ENCODE results near the gene C14orf119. TPM values are rescaled to one million over a fixed set of nuclear protein-coding genes. Genes with fewer than 3 reads are reported as not detected.

C14orf119 gene
- total and polyA plus RNA-seq, 9 donors, result 13.8 to 55.6 (median 41.5) TPM

DNA sequence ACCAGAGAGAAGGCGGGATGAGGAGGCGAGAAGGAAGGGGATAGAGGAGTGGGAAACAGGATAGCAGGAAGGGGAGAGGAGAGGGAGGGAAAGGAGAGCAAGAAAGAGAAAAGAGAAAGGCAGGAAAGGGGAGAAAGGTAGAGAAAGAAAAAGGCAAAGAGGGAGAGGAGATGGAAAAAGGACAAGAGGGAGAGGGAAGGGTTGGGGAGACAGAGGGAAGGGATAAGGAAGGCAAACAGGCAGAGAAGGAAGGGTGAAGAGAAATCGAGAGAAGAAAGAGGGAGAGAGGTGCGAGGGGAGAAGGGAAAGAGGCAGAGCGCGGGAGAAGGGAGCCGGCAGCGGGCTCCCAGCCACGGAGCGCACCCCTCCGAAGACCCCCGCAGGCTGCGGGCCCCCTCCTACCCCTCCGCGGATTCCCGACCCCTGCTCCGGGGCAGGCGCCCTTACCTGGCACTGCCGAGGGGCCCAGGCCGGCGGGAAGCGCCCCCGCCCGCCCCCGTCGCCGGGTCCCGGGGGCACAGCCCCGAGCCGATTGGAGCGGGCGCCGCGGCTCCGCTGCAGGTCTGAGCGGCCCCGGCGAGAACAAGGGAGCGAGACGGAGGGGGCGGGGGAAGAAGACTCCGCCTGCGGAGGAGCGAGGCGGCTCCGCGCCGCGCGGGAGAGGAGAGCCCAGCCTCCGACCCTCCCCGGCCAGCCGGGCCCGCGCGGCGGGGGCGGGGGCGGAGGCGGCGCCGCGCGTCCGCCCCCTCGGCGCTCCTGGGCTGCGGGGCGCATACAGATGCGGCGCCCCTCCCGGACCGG lies 38.1 kb upstream of the C14orf119 start, which contains the start of gene CDH24:
TSS of gene CDH24 (minus strand) at position 565 of the 801 bp plus-strand sequence. CDS start 1,787 bp downstream, outside the sequence.
- no peaks in the 10 kb centered on the region for H3K36me3 ChIP-seq
- peak within 1 kb of the TSS; percentile 10 to 45 for H3K27ac ChIP-seq
- intact Hi-C loops (cut with DNase I), result loop anchor here in 3 of 4 donors (2.0 to 5.0 kb wide), 2 partner anchors 70 kb away; no protein-coding TSS in a partner anchor
- no peaks in the 10 kb centered on the region for H3K9me3 ChIP-seq
- peak within 1 kb of the TSS; percentile 54 for H3K4me3 ChIP-seq
- peak; percentile 73 to 86 (median 80) for DNase-seq
- WGBS, 3 donors, result 1 to 3% (median 2%) methylated on average over 33 to 73 of the region's 73 CpGs
- TF ChIP-seq POLR2A (IDR thresholded peaks at IDR 0.05), result no peak
- TF ChIP-seq EP300 (IDR thresholded peaks at IDR 0.05), result no peak
- TF ChIP-seq, protein P1, sequence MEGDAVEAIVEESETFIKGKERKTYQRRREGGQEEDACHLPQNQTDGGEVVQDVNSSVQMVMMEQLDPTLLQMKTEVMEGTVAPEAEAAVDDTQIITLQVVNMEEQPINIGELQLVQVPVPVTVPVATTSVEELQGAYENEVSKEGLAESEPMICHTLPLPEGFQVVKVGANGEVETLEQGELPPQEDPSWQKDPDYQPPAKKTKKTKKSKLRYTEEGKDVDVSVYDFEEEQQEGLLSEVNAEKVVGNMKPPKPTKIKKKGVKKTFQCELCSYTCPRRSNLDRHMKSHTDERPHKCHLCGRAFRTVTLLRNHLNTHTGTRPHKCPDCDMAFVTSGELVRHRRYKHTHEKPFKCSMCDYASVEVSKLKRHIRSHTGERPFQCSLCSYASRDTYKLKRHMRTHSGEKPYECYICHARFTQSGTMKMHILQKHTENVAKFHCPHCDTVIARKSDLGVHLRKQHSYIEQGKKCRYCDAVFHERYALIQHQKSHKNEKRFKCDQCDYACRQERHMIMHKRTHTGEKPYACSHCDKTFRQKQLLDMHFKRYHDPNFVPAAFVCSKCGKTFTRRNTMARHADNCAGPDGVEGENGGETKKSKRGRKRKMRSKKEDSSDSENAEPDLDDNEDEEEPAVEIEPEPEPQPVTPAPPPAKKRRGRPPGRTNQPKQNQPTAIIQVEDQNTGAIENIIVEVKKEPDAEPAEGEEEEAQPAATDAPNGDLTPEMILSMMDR (IDR thresholded peaks at IDR 0.05), result no peak
- no peaks in the 10 kb centered on the region for H3K27me3 ChIP-seq
- no peaks in the 10 kb centered on the region for H3K4me1 ChIP-seq (ENCODE audit: insufficient read depth)

DNA sequence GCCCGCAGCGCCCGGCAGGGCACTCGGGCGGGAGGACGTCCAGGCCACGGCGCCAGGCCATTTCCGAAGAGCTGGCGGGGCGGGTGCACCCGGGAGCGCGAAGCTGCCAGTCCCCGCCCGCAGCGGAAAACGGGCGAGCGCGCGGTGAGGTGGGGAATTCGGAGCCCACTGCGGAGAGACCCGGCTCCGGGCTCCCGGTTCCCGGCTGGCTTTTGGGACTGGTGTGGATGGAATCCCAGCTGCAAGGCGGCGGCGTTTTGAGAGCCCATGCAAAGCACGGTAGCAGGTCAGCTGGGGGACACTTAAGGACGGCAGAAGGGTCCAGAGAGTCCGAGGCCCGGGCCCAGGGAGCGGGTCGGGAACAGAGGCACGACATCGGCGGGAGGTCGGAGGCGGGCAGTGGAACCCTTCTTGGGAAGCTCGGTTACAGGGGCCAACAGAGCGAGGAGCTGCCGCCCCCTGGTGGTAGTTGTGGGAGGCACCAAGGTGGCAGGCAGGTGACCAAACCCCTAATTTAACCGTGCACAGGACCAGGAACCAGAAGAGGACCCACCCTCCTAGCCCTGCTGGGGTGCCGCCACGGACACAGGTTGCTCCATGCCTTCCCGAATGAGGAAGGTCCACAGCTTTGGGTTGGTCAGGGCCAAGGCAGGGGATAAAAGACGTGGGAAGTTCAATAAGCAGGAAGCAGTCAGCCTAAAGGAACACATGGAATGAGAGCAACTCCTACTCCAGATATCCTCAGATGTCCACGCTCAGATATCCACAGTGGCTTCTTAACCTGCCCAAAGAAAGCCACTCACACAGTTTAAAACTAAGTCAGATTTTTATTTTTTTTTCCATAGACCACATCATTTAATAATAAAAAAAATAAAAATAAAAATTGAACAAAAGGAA lies 37.3 kb upstream of the C14orf119 start:
- H3K27ac ChIP-seq, result peak overlapping the region; percentile 10 to 45
- TF ChIP-seq, protein P1 (IDR thresholded peaks at IDR 0.05), result peak; percentile 86 to 95 (median 94)
- no peak for TF ChIP-seq POLR2A (IDR thresholded peaks at IDR 0.05)
- intact Hi-C loops (cut with DNase I), result loop anchor here (2.0 to 5.0 kb wide), 3 partner anchors 71 to 73 kb away; no protein-coding TSS in a partner anchor
- peak; percentile 86 to 92 (median 90) for DNase-seq
- no peaks in the 10 kb centered on the region for H3K27me3 ChIP-seq
- H3K4me1 ChIP-seq (ENCODE audit: insufficient read depth), result no peaks in the 10 kb centered on the region
- 0 to 1% (median 1%) methylated on average over 34 to 51 of the region's 51 CpGs for WGBS, 3 donors
- H3K4me3 ChIP-seq, result peak overlapping the region; percentile 54
- H3K9me3 ChIP-seq, result no peaks in the 10 kb centered on the region
- H3K36me3 ChIP-seq, result no peaks in the 10 kb centered on the region

DNA sequence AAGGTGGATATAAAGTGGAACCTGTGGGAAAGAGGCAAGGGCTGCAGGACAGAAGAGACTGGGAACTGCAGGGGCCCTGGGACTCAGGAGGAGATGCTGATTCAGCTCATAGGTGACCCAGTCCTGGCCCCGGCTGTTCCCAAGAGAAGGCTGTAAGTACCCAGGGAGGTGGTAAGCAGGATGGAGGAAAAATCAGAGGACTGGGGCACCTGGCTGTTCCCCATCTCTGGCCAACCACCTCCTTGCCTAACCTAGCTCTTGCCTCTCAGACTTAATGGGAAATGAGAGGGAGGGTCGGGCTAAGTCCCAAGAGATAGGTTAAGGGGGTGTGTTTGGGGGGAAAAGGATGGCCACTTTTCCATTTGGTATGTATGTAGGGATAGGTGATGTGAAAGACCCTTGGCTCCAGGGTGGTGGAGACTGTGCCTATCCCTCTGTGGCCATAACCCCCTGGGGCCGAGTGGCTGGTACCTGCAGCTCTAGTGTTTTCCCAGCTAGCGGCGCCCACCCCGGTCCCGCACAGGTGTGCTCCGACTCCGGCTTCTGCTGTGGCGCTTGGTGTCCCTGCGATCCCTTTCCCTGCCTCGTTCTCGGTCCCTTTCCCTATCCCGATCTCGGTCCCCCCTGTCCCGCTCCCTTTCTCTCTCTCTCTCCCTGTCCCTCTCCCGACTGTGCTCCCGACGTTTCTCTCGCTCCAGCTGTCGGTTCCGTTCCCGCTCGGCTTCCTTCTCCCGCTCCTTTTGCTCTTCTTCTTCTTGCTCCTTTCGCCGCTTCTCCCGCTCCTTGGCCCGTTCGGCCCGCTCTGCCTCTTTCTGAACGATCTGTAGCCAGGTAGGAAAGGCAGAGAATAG lies 36.4 kb upstream of the C14orf119 start:
- no peaks in the 10 kb centered on the region for H3K4me1 ChIP-seq (ENCODE audit: insufficient read depth)
- DNase-seq, result peak in 2 of 5 donors; percentile 36 to 47
- no peaks in the 10 kb centered on the region for H3K9me3 ChIP-seq
- no peaks in the 10 kb centered on the region for H3K27me3 ChIP-seq
- no peak overlapping the region for H3K4me3 ChIP-seq
- TF ChIP-seq POLR2A (IDR thresholded peaks at IDR 0.05) (no peak), EP300 (IDR thresholded peaks at IDR 0.05) (no peak)
- TF ChIP-seq, protein P1 (IDR thresholded peaks at IDR 0.05), result no peak
- intact Hi-C loops (cut with DNase I), result loop anchor here in 3 of 4 donors (2.0 to 5.0 kb wide), 2 partner anchors 72 to 74 kb away; no protein-coding TSS in a partner anchor
- no peak overlapping the region for H3K27ac ChIP-seq
- peaks cover 1% of the 10 kb centered on the region for H3K36me3 ChIP-seq
- 81 to 85% (median 83%) methylated on average over 32 of the region's 32 CpGs for WGBS, 3 donors

Data from ovary (tissue), 9 donors.